Thyroid gland (tissue), 4 donors: ENCODE measurements around the gene GIGYF2. TPM values are rescaled to one million over a fixed set of nuclear protein-coding genes. Genes with fewer than 3 reads are reported as not detected.
"Not testable (repeated sequence)": the region's sequence is repeated elsewhere in the genome, so short reads cannot be mapped to it uniquely, and the experiment has no call there.

Experiments
- DNase-seq, 2 donors: peaks; one replicate each; pipeline ENCODE4 v3.0.0-alpha.2; 2019
- H3K27ac ChIP-seq, 3 donors: fragments of 200-600 bp; sonication (generic); 1 replicate in 2 of 3; 2 replicates in 1 of 3; pipeline ENCODE4 v1.5.1; 2016 to 2019; ENCODE audit warnings: mild to moderate bottlenecking in 1 of 3, moderate library complexity in 1 of 3
- H3K27me3 ChIP-seq: fragments of 200-600 bp; sonication (generic); one replicate; pipeline ENCODE4 v1.5.1; 2019
- H3K36me3 ChIP-seq, 2 donors: fragments of 200-600 bp; sonication (generic); one replicate each; pipeline ENCODE4 v1.5.1; 2016 to 2019
- H3K4me1 ChIP-seq, 2 donors: fragments of 200-600 bp; sonication (generic); one replicate each; pipeline ENCODE4 v1.5.1; 2017 to 2019
- H3K4me3 ChIP-seq, 3 donors: fragments of 200-600 bp; sonication (generic); replicated peaks in 1 of 3; 1 replicate in 2 of 3; 2 replicates in 1 of 3; pipeline ENCODE4 v1.5.1; 2016; ENCODE audit warnings: mild to moderate bottlenecking in 1 of 3
- H3K9me3 ChIP-seq: fragments of 200-600 bp; sonication (generic); one replicate; pipeline ENCODE4 v1.5.1; 2017
- CTCF ChIP-seq, 6 experiments: fragments of 200-600 bp in 3 of 6; fragments of 450-650 bp in 3 of 6; sonication (generic) in 3 of 6; IDR thresholded peaks; one replicate each; pipeline ENCODE4 v1.5.1; 2016 to 2019; ENCODE audit warnings: antibody characterized with exemption in 6 of 6, mild to moderate bottlenecking in 2 of 6, inconsistent platforms in 1 of 6, moderate library complexity in 1 of 6
- POLR2A ChIP-seq, 2 donors: fragments of 450-650 bp; IDR thresholded peaks; one replicate each; pipeline ENCODE4 v1.6.1; 2017; ENCODE audit warnings: antibody characterized with exemption in 2 of 2, mild to moderate bottlenecking in 2 of 2, moderate library complexity in 1 of 2
- WGBS, 2 donors: methylation state at CpG; one replicate each; pipeline ENCODE4 v1.1.5; 2017; 5-methylcytosine and 5-hydroxymethylcytosine counted together
- intact Hi-C: fragments of 100-400 bp; cut with DNase I; formaldehyde crosslinking; loops from one replicate; pipeline ENCODE4 v1.15.1; 2023
- total RNA-seq, 4 donors: library from RNA; depleted of rRNA; stranded (reverse); fragments of >200 nt; gene quantifications; one replicate each; pipeline ENCODE4 v1.2.3, GENCODE V29; 2016

The GIGYF2 gene
- total RNA-seq, 4 donors from 2014 or later, result 88.7 to 138 (median 101) TPM

GRCh38 chr2:232850039-232850438 is 152.9 kb downstream of the GIGYF2 start:
- no peak for DNase-seq
- H3K27me3 ChIP-seq, result no peaks in the 10 kb centered on the region
- no peak for TF ChIP-seq CTCF (IDR thresholded peaks at IDR 0.05)
- TF ChIP-seq POLR2A (IDR thresholded peaks at IDR 0.05), result no peak
- WGBS, 2 donors, result 94 to 96% methylated on average over 3 of the region's 3 CpGs
- no peak overlapping the region for H3K4me3 ChIP-seq
- intact Hi-C loops, result loop anchor here (10.0 kb wide), 1 partner anchor 405 kb away; the partner anchor contains the start of gene ATG16L1
- no peaks in the 10 kb centered on the region for H3K4me1 ChIP-seq
- peaks cover 48 to 62% of the 10 kb centered on the region in 2 donors for H3K36me3 ChIP-seq
- H3K27ac ChIP-seq, result no peak overlapping the region
- no peaks in the 10 kb centered on the region for H3K9me3 ChIP-seq

GRCh38 chr2:232852081-232852480 is 154.9 kb downstream of the GIGYF2 start:
- intact Hi-C loops, result loop anchor here (10.0 kb wide), 1 partner anchor 403 kb away; the partner anchor contains the start of gene ATG16L1
- H3K27me3 ChIP-seq, H3K4me3 ChIP-seq, H3K4me1 ChIP-seq, H3K9me3 ChIP-seq, H3K27ac ChIP-seq, DNase-seq: not testable (repeated sequence)
- H3K36me3 ChIP-seq, result peaks cover 45 to 62% of the 10 kb centered on the region in 2 donors
- WGBS, 2 donors, result 90 to 97% methylated on average over 11 of the region's 11 CpGs

GRCh38 chr2:232852676-232853075 is 155.5 kb downstream of the GIGYF2 start:
- 67 to 71% methylated on average over 2 of the region's 2 CpGs for WGBS, 2 donors
- no peaks in the 10 kb centered on the region for H3K9me3 ChIP-seq
- intact Hi-C loops, result loop anchor here (10.0 kb wide), 1 partner anchor 402 kb away; the partner anchor contains the start of gene ATG16L1
- no peaks in the 10 kb centered on the region for H3K27me3 ChIP-seq
- H3K4me3 ChIP-seq, result no peak overlapping the region
- H3K4me1 ChIP-seq, result no peaks in the 10 kb centered on the region
- H3K27ac ChIP-seq, result no peak overlapping the region
- H3K36me3 ChIP-seq, result peaks cover 45 to 62% of the 10 kb centered on the region in 2 donors
- TF ChIP-seq POLR2A (IDR thresholded peaks at IDR 0.05), result no peak
- no peak for TF ChIP-seq CTCF (IDR thresholded peaks at IDR 0.05)
- DNase-seq, result no peak

DNA sequence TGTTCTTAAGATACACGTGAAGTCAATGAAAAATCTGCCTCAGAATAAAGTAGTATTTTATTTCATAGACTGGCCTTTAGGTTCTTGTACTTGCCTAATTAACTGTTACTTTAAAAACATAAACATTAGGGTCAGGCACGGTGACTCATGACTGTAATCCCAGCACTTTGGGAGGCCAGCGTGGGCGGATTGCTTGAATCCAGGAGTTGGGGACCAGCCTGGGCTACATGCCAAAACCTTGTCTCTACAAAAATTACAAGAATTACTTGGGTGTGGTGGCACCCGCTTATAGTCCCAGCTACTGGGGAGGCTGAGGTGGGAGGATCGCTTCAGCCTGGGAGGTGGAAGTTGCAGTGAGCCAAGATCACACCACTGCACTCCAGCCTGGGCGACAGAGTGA is 157.0 kb downstream of the GIGYF2 start:
- 72 to 73% methylated on average over 7 of the region's 7 CpGs for WGBS, 2 donors
- H3K9me3 ChIP-seq, result no peaks in the 10 kb centered on the region
- intact Hi-C loops, result loop anchor here (10.0 kb wide), 1 partner anchor 401 kb away; the partner anchor contains the start of gene ATG16L1
- H3K36me3 ChIP-seq, result peaks cover 50 to 69% of the 10 kb centered on the region in 2 donors
- no peak overlapping the region for H3K4me3 ChIP-seq
- H3K27ac ChIP-seq, result no peak overlapping the region
- DNase-seq, result peak in 1 of 2 donors; percentile 16
- no peaks in the 10 kb centered on the region for H3K27me3 ChIP-seq
- no peaks in the 10 kb centered on the region for H3K4me1 ChIP-seq
- TF ChIP-seq CTCF (IDR thresholded peaks at IDR 0.05) (no peak), POLR2A (IDR thresholded peaks at IDR 0.05) (no peak)

DNA sequence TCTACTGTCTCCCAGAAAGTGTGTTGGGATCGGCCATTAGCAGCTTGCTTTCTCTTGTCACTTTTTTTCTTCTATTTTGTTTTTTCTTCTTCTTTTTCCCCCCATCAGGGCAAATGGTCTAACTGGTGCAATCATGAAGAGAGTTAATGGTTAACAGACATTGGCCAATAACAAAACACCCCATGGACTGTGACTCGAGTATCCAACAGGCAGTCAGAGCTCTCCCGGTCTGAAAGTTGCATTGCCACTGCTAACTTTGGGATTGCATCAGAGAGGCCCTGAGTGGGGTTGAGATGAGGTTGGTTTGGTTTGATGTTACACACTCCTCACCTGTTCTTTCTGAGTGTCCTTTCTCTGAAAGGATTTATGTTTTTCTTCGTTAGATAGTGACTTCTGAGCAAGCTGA is 160.0 kb downstream of the GIGYF2 start:
- no peak for TF ChIP-seq POLR2A (IDR thresholded peaks at IDR 0.05)
- TF ChIP-seq CTCF (IDR thresholded peaks at IDR 0.05), result no peak
- Histone ChIP-seq H3K27ac (no peak overlapping the region), H3K27me3 (no peaks in the 10 kb centered on the region), H3K36me3 (peaks cover 26 to 42% of the 10 kb centered on the region in 2 donors), H3K4me1 (no peaks in the 10 kb centered on the region), H3K9me3 (no peaks in the 10 kb centered on the region), H3K4me3 (no peak overlapping the region)
- intact Hi-C loops, result loop anchor here (10.0 kb wide), 1 partner anchor 398 kb away; the partner anchor contains the start of gene ATG16L1
- no peak for DNase-seq
- WGBS, 2 donors, result 80 to 83% methylated on average over 4 of the region's 4 CpGs
